ENCODE data around the gene SNX25.
"Not testable (repeated sequence)": the region's sequence is repeated elsewhere in the genome, so short reads cannot be mapped to it uniquely, and the experiment has no call there.

The SNX25 gene

GRCh38 chr4:185209031-185209851 lies at the start of gene SNX25:
Gene SNX25, plus strand, starts transcription at chr4:185209598. Its CDS starts 229 bp downstream, at chr4:185209827.
- DNase-seq (ENCODE audit: low spot score), result peak; percentile 77

- peak; percentile 18 for DNase-seq (ENCODE audit: low spot score)
These were observed 43.8 kb upstream of the SNX25 start for GRCh38 chr4:185165605-185166063.

GRCh38 chr4:185167234-185167633 lies 42.2 kb upstream of the SNX25 start:
- no peak for DNase-seq (ENCODE audit: low spot score)

- no peak for DNase-seq (ENCODE audit: low spot score)
These were observed 37.9 kb upstream of the SNX25 start for GRCh38 chr4:185171373-185172071.

GRCh38 chr4:185179488-185179887 lies 29.9 kb upstream of the SNX25 start:
- no peak for DNase-seq (ENCODE audit: low spot score)

GRCh38 chr4:185182239-185182638 lies 27.2 kb upstream of the SNX25 start:
- DNase-seq (ENCODE audit: low spot score), result no peak

GRCh38 chr4:185183622-185184281 lies 25.6 kb upstream of the SNX25 start:
- peak; percentile 72 for DNase-seq (ENCODE audit: low spot score)

- DNase-seq (ENCODE audit: low spot score), result no peak
These were observed 22.6 kb upstream of the SNX25 start for GRCh38 chr4:185186769-185187168.

GRCh38 chr4:185189606-185190305 lies 19.6 kb upstream of the SNX25 start:
- DNase-seq (ENCODE audit: low spot score), result no peak

GRCh38 chr4:185190306-185190856 lies 19.0 kb upstream of the SNX25 start:
- no peak for DNase-seq (ENCODE audit: low spot score)

GRCh38 chr4:185192059-185192458 lies 17.3 kb upstream of the SNX25 start:
- no peak for DNase-seq (ENCODE audit: low spot score)

- DNase-seq (ENCODE audit: low spot score), result no peak
These were observed 14.2 kb upstream of the SNX25 start for GRCh38 chr4:185194924-185195888.

GRCh38 chr4:185196437-185196836 lies 13.0 kb upstream of the SNX25 start:
- DNase-seq (ENCODE audit: low spot score), result no peak

GRCh38 chr4:185198189-185198588 lies 11.2 kb upstream of the SNX25 start:
- DNase-seq (ENCODE audit: low spot score), result not testable (repeated sequence)

- no peak for DNase-seq (ENCODE audit: low spot score)
These were observed 7.1 kb upstream of the SNX25 start for GRCh38 chr4:185201977-185202962.

- peak; percentile 8 for DNase-seq (ENCODE audit: low spot score)
These were observed 6.4 kb upstream of the SNX25 start for GRCh38 chr4:185202984-185203485.

GRCh38 chr4:185203486-185204237 lies 5.7 kb upstream of the SNX25 start, which contains the start of gene CFAP97:
Gene CFAP97, minus strand, starts transcription at chr4:185204000. Its CDS starts 12,804 bp downstream, at chr4:185191196.
- DNase-seq (ENCODE audit: low spot score), result peak; percentile 92

- DNase-seq (ENCODE audit: low spot score), result no peak
These were observed 5.0 kb upstream of the SNX25 start for GRCh38 chr4:185204238-185204910.
